HG03432 (cell line): Measurements from ENCODE around the gene C3orf22.

ENCODE experiments used
- ATAC-seq: cut with Tn5 transposase; IDR thresholded peaks from one replicate; pipeline ENCODE4 v1.9.1; 2021; ENCODE audit warnings: mild to moderate bottlenecking, moderate library complexity; ENCODE audit not compliant: unreplicated experiment

C3orf22 gene

DNA sequence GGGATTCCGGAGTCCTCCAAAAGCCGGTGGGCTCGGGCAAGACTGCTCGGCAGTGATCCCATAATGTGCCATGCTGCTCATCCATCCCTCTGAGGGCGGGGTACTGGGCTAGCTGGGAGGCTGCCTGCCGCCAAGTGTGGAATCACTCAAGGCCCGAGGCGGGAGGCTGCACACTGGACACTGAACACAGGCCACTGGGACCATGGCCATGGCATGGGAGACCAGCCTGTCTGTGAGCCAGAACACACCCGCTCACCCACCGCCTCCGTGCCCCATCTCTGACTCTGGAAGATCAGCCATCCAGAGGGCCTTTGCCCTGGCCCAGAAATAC lies 1.4 kb downstream of the C3orf22 start:
- ATAC-seq: no peak

- no peak for ATAC-seq
These were observed 1.9 kb downstream of the C3orf22 start for GRCh38 chr3:126556637-126557414.

DNA sequence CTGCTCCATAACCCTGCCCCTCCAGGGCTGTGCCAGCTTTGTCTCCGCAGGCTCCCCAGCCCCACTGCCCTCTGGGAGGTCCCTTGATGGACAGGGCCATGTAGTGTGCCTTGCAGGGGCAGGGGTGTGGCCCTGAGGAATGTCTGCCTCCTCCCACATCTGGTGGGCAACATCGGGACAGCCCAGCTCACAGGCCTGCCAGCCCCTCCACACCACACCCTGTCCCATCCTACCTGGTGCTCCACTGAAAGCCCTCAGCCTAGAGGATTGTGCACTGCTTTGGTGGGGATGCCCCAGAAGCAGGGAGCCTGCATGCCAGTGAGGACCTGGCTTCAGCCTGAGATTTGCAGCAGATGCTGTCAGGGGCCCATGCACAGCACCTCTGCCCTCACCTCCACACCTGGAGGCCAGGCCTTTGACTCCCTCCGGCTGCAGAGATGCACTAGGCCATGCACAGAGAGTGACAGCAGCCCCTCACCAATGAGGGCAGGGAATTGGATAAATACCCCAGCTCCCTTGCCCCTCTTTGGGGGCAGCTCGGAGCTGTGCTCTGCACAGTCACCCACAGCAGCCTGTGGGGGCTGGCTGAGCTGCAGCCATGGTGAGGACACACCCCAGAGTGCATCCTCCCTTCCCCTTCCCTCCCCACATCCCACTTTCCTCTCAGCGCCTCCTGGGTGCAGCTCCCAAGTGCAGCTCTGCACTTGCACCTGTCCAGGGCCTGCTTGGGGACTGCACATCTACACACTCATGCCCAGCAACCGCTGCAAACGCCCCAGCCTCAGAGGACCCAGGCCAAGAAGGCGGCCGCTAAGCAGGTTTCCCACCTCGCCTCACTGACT lies 2.7 kb downstream of the C3orf22 start:
- no peak for ATAC-seq

DNA sequence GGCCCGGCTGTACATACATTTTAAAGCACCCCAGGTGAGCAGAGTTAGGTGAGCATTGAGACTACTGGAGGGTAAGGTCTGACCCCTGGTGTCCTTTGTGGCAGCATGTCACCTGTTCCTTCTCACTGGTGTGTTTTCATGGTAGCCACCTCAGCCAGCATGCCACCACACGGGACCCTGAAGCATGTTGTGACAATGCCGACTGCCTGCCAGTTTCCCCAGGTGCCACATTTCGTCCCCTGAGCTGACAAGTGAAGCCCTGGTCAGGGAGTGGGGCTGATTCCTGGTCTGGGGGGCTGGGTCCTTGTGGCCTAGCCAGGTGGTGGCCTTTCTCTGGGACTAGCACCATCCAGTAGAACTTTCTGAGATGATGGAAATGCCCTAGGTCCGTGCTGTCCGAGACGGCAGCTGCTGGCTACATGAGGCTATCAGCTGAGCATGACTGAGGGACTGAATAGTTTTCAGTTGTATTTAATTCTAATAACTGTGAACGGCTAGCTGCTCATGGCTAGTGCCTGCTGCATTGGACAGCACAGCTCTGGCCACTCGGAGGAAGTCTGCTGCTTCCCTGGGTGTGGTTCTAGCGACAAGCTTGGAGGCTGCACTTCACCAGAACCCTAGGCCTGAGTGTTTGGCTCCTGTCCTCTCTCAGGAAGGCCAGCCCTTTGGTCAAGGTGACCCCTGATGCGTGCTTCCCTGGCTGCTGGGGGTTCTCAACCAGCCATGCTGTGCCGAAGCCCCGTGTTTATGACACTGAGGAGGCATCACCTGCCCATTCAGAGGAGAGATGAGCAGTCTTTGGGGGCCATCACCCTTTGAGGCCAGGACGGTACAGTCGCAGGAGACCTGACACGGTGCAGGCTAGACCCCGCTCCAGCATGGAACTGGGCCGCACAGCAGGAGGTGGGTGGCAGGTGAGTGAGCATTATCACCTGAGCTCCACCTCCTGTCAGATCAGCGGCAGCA lies 3.9 kb downstream of the C3orf22 start:
- no peak for ATAC-seq

- no peak for ATAC-seq
These were observed 5.2 kb downstream of the C3orf22 start for GRCh38 chr3:126553284-126554084.

DNA sequence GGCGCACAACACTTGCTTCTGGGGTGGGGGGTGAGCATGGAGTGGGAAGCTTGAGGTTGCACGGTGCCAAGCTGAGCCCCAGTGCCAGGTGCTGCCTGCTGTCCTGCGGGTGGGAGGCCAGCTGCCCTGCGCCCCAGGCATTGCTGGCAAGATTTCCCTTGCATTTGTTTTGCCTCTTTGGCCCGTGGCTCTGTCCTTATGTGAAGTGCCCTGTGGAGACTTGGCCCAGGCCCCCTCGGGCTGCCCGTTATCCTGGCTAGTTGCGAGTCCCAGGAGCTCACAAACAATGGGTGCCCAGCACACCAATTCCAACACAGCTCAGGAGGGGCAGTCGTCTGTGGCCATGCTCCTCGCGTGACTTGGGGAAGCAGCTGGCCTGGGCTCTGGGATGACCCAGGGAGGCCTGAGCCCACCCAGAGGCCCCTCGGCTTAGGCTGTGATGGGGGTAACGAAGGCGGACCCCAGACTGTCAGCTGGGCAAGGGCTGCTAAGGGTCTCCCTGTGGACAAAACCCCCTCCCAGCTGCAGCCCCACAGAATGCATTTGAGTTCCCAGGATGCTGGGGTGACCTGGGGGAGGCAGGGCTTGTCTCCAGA lies 5.9 kb downstream of the C3orf22 start:
- no peak for ATAC-seq

DNA sequence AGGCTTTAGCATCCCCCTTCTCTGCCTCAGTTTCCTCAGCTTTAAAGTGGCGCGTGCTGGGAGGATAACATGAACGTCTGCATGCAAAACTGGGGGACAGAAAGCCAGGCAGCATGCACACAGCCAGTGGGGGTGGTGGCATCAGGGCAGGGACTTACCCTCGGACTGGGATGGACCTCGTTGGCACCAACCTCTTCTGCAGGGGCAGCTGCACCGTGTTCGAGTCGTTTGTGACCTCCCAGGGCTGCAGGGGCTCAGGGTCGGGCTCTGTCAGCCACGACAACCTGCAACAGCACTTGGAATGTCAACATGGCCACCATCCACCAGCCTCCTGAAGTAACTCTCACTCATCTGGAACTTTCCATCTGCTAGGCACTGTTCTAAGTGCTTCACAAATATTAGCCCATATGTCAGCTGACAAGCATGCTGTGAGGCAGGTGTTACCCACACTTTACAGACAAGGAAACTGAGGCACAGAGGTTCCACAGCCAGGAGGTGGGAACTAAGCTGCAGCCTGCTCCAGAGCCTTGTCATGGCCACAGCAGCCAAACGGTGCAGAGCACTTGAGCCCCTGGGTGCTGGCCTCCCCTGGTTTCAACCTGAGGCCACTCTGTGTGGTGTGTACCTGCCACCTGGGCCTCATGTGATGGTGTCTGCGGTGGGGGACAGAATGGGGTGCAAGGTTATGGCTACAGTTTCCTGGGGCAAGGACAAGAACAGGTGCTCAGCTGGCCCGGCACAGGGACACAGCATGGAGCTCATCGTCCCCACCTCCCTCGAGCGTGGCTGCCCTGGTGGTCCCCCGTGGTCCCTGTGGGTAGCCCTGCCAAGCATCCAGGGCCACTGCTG lies 6.7 kb downstream of the C3orf22 start:
- no peak for ATAC-seq

GRCh38 chr3:126551121-126551838 lies 7.5 kb downstream of the C3orf22 start:
- no peak for ATAC-seq

DNA sequence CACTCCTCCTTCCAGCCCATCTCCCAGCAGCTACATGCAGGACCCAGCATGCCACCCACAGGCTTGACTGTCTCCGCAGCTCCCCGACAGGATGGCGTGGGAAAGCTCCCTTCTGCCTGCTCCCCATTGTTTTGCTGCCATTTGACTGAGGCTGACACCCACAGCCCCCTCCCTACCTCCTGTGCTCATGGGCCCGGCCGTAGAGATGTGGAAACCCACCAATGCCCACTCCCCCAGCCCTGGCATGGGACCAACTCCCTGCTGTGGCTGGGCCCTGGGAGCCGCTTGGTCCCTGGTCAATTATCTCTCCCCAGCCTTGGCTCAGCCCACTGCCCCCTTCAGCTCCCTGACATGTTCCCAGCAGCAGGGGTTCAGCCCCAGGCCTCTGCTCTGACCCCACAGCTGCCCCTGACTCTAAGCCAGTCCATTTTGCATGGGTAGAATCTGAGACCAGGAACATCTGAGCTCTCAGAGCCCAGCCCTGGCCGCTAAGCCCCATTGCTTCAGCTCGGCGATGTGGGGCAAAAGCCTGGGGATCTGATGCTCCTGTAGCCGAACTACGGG lies 8.2 kb downstream of the C3orf22 start:
- ATAC-seq: no peak

GRCh38 chr3:126549861-126550487 lies 8.8 kb downstream of the C3orf22 start:
- no peak for ATAC-seq

DNA sequence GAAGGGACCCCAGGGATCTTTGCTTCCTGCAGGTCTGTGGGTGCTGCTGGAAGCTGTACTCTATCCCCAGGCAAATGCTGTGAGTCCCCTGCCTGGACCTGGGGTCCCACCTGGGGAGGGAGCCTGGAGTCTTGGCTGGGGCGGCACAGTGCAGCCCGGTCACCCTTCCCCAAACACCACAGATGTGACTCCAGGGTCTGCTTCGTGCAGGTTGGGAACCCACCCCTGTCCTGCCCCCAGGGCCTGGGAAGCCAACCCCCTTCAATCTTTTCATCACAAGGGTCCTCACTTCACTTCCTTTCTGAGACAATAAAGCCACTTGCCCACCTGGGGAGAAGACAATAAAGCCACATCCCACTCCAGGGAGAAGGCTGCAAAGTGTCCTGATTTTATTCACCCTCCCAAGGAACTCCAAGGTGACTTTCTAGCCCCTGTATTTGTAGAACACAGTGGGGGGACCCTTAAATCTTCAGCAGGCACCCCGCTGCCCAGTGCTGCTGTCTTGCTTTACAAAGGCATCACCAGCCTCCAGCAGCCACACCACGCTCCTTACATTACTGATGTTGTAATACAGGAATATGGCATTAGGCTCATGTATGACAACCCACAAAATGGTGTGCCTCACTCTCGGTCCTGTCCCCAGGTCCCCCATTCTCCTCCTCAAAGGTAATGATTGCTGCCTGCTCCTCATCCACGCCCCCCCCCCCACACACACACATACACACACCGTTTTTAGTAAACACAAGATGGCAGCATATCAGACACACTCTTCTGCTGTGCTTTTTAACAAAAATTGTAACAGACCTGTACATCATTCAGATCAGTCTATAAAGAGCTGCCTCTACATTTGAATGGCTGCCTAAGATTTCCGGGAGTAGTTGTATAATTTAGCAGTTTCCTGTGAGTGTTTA lies 9.9 kb downstream of the C3orf22 start:
- no peak for ATAC-seq

DNA sequence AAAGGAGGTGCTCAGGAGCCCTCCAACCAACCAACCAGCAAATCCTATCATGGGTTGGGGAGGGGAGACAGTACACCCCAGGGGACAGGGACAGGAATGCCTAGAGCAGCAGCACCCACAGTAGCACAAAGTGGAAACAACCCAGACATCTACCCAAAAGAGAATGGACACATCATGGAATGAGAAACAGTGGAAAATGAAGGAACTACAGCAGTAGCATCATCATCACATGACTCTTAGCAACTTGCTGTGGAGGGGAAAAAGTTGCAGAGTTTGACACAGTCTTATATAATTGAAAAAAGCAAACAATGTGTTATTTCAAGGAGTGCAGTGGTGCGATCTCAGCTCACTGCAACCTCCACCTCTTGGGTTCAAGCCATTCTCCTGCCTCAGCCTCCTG lies 11.0 kb downstream of the C3orf22 start:
- ATAC-seq: no peak

GRCh38 chr3:126546549-126547239 lies 12.0 kb downstream of the C3orf22 start:
- ATAC-seq: no peak

DNA sequence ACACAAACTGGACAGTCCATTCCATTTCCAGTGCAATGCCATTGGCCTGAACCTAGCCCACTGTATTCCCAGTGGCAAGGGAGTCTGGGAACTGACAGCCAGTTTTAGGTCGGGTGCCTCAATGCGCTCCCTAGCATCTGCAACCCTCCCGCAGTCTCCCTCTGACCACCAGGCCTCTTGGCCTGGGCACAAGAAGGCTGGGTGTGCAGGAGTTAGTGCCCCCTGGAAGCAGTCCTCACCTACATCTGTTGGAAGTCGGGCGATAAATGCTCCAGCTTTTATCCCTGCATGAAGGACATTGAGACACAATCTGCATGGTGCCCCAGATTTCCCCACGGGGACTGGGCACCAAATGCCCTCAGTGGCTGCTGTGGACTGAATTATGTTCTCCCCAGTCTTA lies 12.7 kb downstream of the C3orf22 start:
- ATAC-seq: no peak

GRCh38 chr3:126545544-126545943 lies 13.2 kb downstream of the C3orf22 start:
- ATAC-seq: no peak
